HPDE6-E6E7 (cell line): Measurements from ENCODE around the gene STAT4.

ENCODE experiments used
- DNase-seq: peaks from one replicate; pipeline ENCODE4 v3.0.0; 2011; ENCODE audit warnings: missing footprints; ENCODE audit errors: extremely low spot score

The STAT4 gene

GRCh38 chr2:191048073-191048472, 102.7 kb downstream of the STAT4 start:
- no peak for DNase-seq

- DNase-seq: no peak
Observed at GRCh38 chr2:191045141-191045540, 105.7 kb downstream of the STAT4 start.

GRCh38 chr2:191043438-191043837, 107.4 kb downstream of the STAT4 start:
- no peak for DNase-seq

GRCh38 chr2:191041418-191042161, 109.2 kb downstream of the STAT4 start:
- peak; percentile 58 for DNase-seq

- DNase-seq: no peak
Observed at GRCh38 chr2:191039616-191040015, 111.2 kb downstream of the STAT4 start.

GRCh38 chr2:191038741-191039140, 112.1 kb downstream of the STAT4 start:
- no peak for DNase-seq

- peak; percentile 59 for DNase-seq
Observed at GRCh38 chr2:191038241-191038725, 112.5 kb downstream of the STAT4 start.

GRCh38 chr2:191037351-191037750, 113.4 kb downstream of the STAT4 start:
- no peak for DNase-seq

- DNase-seq: no peak
Observed at GRCh38 chr2:191036363-191036762, 114.4 kb downstream of the STAT4 start.

GRCh38 chr2:191032588-191033429, 118.0 kb downstream of the STAT4 start:
- no peak for DNase-seq

- no peak for DNase-seq
Observed at GRCh38 chr2:191031256-191031655, 119.5 kb downstream of the STAT4 start.

- no peak for DNase-seq
Observed at GRCh38 chr2:191030521-191031154, 120.2 kb downstream of the STAT4 start.

- no peak for DNase-seq
Observed at GRCh38 chr2:191029280-191029950, 121.4 kb downstream of the STAT4 start.

GRCh38 chr2:191026377-191026776, 124.4 kb downstream of the STAT4 start:
- no peak for DNase-seq

GRCh38 chr2:191025135-191025534, 125.7 kb downstream of the STAT4 start:
- DNase-seq: no peak

- no peak for DNase-seq
Observed at GRCh38 chr2:191023235-191023679, 127.5 kb downstream of the STAT4 start.

GRCh38 chr2:191020742-191021381, 129.9 kb downstream of the STAT4 start:
- peak; percentile 70 for DNase-seq

GRCh38 chr2:191020221-191020741, 130.5 kb downstream of the STAT4 start:
- DNase-seq: peak; percentile 91

- DNase-seq: no peak
Observed at GRCh38 chr2:191019376-191019775, 131.4 kb downstream of the STAT4 start.

- no peak for DNase-seq
Observed at GRCh38 chr2:191018643-191019119, 132.1 kb downstream of the STAT4 start.

- no peak for DNase-seq
Observed at GRCh38 chr2:191018048-191018447, 132.7 kb downstream of the STAT4 start.
